ENCODE results near the gene WASF3. TPM values are rescaled to one million over a fixed set of nuclear protein-coding genes. Genes with fewer than 3 reads are reported as not detected.

The WASF3 gene
- total and polyA plus RNA-seq, 2 experiments from 2014 or later: 9.9 to 20.7 TPM

DNA sequence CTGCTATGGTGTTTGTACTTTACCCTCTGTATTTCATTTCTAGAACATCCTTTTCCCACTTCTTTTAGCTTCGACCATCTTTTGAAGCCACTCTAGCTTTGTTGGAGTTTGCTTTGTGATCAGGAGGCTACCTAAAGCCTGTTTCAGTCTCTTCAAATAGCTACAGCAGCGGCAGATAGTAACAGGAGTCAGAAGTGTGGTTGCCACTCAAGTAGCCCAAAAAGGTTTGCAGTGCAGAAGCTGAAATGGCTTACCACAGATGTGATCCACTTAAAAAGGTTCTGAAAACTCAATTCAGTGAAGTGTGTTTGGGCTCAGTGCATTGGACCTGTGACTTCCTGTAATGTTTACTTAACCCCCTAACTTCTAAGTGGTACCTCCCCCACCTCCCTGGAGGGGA, 26.2 kb downstream of the WASF3 start:
- no peaks in the 10 kb centered on the region for H3K9me3 Mint-ChIP-seq
- Histone ChIP-seq H3K4me1 (ENCODE audit: insufficient read depth) (peaks cover 27% of the 10 kb centered on the region), H3K9me2 (ENCODE audit: insufficient read depth) (no peaks in the 10 kb centered on the region), H3K27ac (ENCODE audit: low read depth) (no peak overlapping the region), H4K20me1 (replicated peaks; ENCODE audit: insufficient read depth) (no peaks in the 10 kb centered on the region; the same call in 1 of the 2 replicates), H2AFZ (no peak overlapping the region), H3K79me2 (replicated peaks; ENCODE audit: insufficient read depth) (peaks cover 39% of the 10 kb centered on the region), H3F3A (replicated peaks; ENCODE audit: low read depth) (no peaks in the 10 kb centered on the region), H3K4me2 (peak overlapping the region; percentile 64), H3K36me3 (ENCODE audit: insufficient read depth) (no peaks in the 10 kb centered on the region), H3K4me3 (0 out of 2 replicates have a peak overlapping the region, but pooled peaks have one; percentile 6), H3K27me3 (ENCODE audit: insufficient read depth) (no peaks in the 10 kb centered on the region)
- peaks cover 2% of the 10 kb centered on the region for H3K27me3 Mint-ChIP-seq (ENCODE audit: insufficient read depth, low read depth, poor library complexity)
- ATAC-seq (peak; percentile 55), DNase-seq (ENCODE audit: low spot score) (peak; percentile 18)
- no peak overlapping the region for H3K4me3 Mint-ChIP-seq
- no peak overlapping the region for H3K27ac Mint-ChIP-seq
- TF ChIP-seq NANOG (IDR thresholded peaks at IDR 0.05; ENCODE audit: borderline replicate concordance) (no peak), EZH2 (IDR thresholded peaks at IDR 0.05; ENCODE audit: low read depth, unreplicated experiment) (no peak), ZNF114 (CRISPR knock-in tag; IDR thresholded peaks at IDR 0.05) (no peak), EZH2phosphoT487 (IDR thresholded peaks at IDR 0.05; ENCODE audit: unreplicated experiment) (no peak), CREB1 (CRISPR knock-in tag; IDR thresholded peaks at IDR 0.05; ENCODE audit: low read depth) (no peak), JUNB (IDR thresholded peaks at IDR 0.05; ENCODE audit: unreplicated experiment) (no peak), STAT1 (IDR thresholded peaks at IDR 0.05; ENCODE audit: unreplicated experiment) (no peak), REST (IDR thresholded peaks at IDR 0.05; ENCODE audit: unreplicated experiment) (no peak), ETS1 (IDR thresholded peaks at IDR 0.05) (no peak), POLR2AphosphoS5 (IDR thresholded peaks at IDR 0.05; ENCODE audit: low read depth) (no peak), ZNF331 (CRISPR knock-in tag; IDR thresholded peaks at IDR 0.05; ENCODE audit: low read depth) (no peak)
- TF ChIP-seq, protein P1, sequence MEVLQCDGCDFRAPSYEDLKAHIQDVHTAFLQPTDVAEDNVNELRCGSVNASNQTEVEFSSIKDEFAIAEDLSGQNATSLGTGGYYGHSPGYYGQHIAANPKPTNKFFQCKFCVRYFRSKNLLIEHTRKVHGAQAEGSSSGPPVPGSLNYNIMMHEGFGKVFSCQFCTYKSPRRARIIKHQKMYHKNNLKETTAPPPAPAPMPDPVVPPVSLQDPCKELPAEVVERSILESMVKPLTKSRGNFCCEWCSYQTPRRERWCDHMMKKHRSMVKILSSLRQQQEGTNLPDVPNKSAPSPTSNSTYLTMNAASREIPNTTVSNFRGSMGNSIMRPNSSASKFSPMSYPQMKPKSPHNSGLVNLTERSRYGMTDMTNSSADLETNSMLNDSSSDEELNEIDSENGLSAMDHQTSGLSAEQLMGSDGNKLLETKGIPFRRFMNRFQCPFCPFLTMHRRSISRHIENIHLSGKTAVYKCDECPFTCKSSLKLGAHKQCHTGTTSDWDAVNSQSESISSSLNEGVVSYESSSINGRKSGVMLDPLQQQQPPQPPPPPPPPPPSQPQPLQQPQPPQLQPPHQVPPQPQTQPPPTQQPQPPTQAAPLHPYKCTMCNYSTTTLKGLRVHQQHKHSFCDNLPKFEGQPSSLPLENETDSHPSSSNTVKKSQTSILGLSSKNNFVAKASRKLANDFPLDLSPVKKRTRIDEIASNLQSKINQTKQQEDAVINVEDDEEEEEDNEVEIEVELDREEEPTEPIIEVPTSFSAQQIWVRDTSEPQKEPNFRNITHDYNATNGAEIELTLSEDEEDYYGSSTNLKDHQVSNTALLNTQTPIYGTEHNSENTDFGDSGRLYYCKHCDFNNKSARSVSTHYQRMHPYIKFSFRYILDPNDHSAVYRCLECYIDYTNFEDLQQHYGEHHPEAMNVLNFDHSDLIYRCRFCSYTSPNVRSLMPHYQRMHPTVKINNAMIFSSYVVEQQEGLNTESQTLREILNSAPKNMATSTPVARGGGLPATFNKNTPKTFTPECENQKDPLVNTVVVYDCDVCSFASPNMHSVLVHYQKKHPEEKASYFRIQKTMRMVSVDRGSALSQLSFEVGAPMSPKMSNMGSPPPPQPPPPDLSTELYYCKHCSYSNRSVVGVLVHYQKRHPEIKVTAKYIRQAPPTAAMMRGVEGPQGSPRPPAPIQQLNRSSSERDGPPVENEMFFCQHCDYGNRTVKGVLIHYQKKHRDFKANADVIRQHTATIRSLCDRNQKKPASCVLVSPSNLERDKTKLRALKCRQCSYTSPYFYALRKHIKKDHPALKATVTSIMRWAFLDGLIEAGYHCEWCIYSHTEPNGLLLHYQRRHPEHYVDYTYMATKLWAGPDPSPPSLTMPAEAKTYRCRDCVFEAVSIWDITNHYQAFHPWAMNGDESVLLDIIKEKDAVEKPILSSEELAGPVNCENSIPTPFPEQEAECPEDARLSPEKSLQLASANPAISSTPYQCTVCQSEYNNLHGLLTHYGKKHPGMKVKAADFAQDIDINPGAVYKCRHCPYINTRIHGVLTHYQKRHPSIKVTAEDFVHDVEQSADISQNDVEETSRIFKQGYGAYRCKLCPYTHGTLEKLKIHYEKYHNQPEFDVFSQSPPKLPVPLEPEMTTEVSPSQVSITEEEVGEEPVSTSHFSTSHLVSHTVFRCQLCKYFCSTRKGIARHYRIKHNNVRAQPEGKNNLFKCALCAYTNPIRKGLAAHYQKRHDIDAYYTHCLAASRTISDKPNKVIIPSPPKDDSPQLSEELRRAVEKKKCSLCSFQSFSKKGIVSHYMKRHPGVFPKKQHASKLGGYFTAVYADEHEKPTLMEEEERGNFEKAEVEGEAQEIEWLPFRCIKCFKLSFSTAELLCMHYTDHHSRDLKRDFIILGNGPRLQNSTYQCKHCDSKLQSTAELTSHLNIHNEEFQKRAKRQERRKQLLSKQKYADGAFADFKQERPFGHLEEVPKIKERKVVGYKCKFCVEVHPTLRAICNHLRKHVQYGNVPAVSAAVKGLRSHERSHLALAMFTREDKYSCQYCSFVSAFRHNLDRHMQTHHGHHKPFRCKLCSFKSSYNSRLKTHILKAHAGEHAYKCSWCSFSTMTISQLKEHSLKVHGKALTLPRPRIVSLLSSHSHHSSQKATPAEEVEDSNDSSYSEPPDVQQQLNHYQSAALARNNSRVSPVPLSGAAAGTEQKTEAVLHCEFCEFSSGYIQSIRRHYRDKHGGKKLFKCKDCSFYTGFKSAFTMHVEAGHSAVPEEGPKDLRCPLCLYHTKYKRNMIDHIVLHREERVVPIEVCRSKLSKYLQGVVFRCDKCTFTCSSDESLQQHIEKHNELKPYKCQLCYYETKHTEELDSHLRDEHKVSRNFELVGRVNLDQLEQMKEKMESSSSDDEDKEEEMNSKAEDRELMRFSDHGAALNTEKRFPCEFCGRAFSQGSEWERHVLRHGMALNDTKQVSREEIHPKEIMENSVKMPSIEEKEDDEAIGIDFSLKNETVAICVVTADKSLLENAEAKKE (CRISPR knock-in tag; IDR thresholded peaks at IDR 0.05): no peak
- TF ChIP-seq, protein P2, sequence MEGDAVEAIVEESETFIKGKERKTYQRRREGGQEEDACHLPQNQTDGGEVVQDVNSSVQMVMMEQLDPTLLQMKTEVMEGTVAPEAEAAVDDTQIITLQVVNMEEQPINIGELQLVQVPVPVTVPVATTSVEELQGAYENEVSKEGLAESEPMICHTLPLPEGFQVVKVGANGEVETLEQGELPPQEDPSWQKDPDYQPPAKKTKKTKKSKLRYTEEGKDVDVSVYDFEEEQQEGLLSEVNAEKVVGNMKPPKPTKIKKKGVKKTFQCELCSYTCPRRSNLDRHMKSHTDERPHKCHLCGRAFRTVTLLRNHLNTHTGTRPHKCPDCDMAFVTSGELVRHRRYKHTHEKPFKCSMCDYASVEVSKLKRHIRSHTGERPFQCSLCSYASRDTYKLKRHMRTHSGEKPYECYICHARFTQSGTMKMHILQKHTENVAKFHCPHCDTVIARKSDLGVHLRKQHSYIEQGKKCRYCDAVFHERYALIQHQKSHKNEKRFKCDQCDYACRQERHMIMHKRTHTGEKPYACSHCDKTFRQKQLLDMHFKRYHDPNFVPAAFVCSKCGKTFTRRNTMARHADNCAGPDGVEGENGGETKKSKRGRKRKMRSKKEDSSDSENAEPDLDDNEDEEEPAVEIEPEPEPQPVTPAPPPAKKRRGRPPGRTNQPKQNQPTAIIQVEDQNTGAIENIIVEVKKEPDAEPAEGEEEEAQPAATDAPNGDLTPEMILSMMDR (conservative IDR thresholded peaks at IDR 0.05; ENCODE audit: low read depth in 2 of 2): no peak
- H3K36me3 Mint-ChIP-seq (ENCODE audit: low read depth): peaks cover under 1% of the 10 kb centered on the region; the same call in 2 of the 3 replicates
- peaks cover 30% of the 10 kb centered on the region for H3K4me1 Mint-ChIP-seq

All from GM23338 (cell line).